ENCODE data around the gene P2RY8. TPM values are rescaled to one million over a fixed set of nuclear protein-coding genes. Genes with fewer than 3 reads are reported as not detected.

P2RY8 gene, protein sequence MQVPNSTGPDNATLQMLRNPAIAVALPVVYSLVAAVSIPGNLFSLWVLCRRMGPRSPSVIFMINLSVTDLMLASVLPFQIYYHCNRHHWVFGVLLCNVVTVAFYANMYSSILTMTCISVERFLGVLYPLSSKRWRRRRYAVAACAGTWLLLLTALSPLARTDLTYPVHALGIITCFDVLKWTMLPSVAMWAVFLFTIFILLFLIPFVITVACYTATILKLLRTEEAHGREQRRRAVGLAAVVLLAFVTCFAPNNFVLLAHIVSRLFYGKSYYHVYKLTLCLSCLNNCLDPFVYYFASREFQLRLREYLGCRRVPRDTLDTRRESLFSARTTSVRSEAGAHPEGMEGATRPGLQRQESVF
- total RNA-seq, result 1 to 10 TPM in 2 of 6 donors, under 1 TPM in 4; 0.42 to 1.4 (median 0.58) TPM
- under 1 TPM; 0.35 to 0.38 TPM for polyA plus RNA-seq

- H3K9me3 ChIP-seq, result no peaks in the 10 kb centered on the region
- H3K36me3 ChIP-seq, result no peaks in the 10 kb centered on the region
- TF ChIP-seq, protein P1, sequence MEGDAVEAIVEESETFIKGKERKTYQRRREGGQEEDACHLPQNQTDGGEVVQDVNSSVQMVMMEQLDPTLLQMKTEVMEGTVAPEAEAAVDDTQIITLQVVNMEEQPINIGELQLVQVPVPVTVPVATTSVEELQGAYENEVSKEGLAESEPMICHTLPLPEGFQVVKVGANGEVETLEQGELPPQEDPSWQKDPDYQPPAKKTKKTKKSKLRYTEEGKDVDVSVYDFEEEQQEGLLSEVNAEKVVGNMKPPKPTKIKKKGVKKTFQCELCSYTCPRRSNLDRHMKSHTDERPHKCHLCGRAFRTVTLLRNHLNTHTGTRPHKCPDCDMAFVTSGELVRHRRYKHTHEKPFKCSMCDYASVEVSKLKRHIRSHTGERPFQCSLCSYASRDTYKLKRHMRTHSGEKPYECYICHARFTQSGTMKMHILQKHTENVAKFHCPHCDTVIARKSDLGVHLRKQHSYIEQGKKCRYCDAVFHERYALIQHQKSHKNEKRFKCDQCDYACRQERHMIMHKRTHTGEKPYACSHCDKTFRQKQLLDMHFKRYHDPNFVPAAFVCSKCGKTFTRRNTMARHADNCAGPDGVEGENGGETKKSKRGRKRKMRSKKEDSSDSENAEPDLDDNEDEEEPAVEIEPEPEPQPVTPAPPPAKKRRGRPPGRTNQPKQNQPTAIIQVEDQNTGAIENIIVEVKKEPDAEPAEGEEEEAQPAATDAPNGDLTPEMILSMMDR (IDR thresholded peaks at IDR 0.05), result no peak
- WGBS, 2 donors, result 51 to 56% methylated on average over 27 of the region's 27 CpGs
- peak within 1 kb of the TSS in 2 of 4 donors; percentile 50 to 59 for H3K27ac ChIP-seq
- peak in 4 of 6 donors; percentile 25 to 70 (median 40) for DNase-seq
- H3K4me1 ChIP-seq, result peaks cover 0 to 3% (median 0%) of the 10 kb centered on the region in 3 donors
- no peaks in the 10 kb centered on the region for H3K27me3 ChIP-seq
- intact Hi-C loops (cut with DNase I), result no loop called here
- peak within 1 kb of the TSS in 1 of 4 donors; percentile 28 for H3K4me3 ChIP-seq
- FAIRE-seq, result no peak
- peak; percentile 40 to 81 (median 75) for ATAC-seq
Observed at GRCh38 chrX:1537031-1537715, at the start of gene P2RY8. Gene P2RY8, minus strand, starts transcription at chrX:1537185. Its CDS starts 70,627 bp downstream, at chrX:1466558.

DNA sequence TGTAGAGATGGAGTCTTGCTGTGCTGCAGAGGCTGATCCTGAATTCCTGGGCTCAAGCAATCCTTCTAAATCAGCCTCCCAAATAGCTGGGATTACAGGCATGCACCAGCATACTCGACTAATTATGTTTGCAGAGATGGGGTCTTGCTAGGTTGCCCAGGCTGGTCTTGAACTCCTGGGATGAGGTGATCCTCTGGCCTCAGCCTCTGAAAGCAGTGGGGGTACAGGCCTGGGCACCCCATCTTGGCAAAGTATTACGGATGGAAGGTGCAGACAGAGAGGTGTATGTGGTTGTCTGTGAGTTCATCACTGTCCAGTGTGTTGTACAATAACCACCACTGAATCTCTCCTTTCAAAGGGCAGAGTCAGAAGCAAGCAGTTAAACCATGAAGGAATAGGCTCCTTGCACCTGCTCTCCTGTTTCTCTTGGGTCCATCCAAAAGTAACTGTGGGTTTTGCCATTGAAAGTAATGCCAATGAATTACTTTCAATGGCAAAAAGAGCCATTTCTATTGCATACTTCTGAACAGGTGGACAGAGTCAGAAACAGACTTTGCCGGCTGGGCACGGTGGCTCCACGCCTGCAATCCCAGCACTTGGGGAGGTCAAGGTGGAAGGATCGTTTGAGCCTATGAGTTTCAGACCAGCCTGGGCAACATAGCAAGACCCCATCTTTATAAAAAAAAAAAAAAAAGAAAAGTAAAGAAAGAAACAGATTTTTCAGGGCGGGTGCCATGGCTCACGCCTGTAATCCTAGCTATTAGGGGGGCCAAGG, 47.4 kb upstream of the P2RY8 start:
- Histone ChIP-seq H3K27me3 (peaks cover 0 to 5% (median 0%) of the 10 kb centered on the region in 4 donors), H3K4me3 (no peak overlapping the region), H3K36me3 (no peaks in the 10 kb centered on the region), H3K27ac (no peak overlapping the region), H3K4me1 (no peaks in the 10 kb centered on the region), H3K9me3 (no peaks in the 10 kb centered on the region)
- intact Hi-C loops (cut with DNase I), result no loop called here
- ATAC-seq (no peak), DNase-seq (no peak), FAIRE-seq (no peak)
- TF ChIP-seq, protein P1 (IDR thresholded peaks at IDR 0.05), result no peak
- WGBS, 2 donors, result 69 to 75% methylated on average over 8 of the region's 8 CpGs

GRCh38 chrX:1582686-1583437, 45.9 kb upstream of the P2RY8 start:
- ATAC-seq, result peak in 1 of 4 donors; percentile 52

GRCh38 chrX:1581132-1581531, 44.1 kb upstream of the P2RY8 start:
- WGBS, 2 donors, result 17 to 26% methylated on average over 4 of the region's 4 CpGs

More at GRCh38 chrX:1582686-1583437, 45.9 kb upstream of the P2RY8 start:
- Histone ChIP-seq H3K4me3 (no peak overlapping the region), H3K36me3 (no peaks in the 10 kb centered on the region), H3K4me1 (no peaks in the 10 kb centered on the region), H3K9me3 (no peaks in the 10 kb centered on the region), H3K27me3 (peaks cover 0 to 5% (median 0%) of the 10 kb centered on the region in 4 donors), H3K27ac (no peak overlapping the region)
- intact Hi-C loops (cut with DNase I), result no loop called here
- no peak for DNase-seq
- WGBS, 2 donors, result 25 to 30% methylated on average over 27 of the region's 27 CpGs
- TF ChIP-seq, protein P1 (IDR thresholded peaks at IDR 0.05), result no peak
- no peak for FAIRE-seq

More at GRCh38 chrX:1581132-1581531, 44.1 kb upstream of the P2RY8 start:
- peak; percentile 90 for FAIRE-seq
- ATAC-seq, result peak in 3 of 4 donors; percentile 82 to 90 (median 85)
- no peak overlapping the region for H3K27ac ChIP-seq
- no peaks in the 10 kb centered on the region for H3K9me3 ChIP-seq
- intact Hi-C loops (cut with DNase I), result no loop called here
- TF ChIP-seq, protein P1 (IDR thresholded peaks at IDR 0.05), result peak; percentile 63 to 70 (median 66)
- H3K4me3 ChIP-seq, result no peak overlapping the region
- peak in 2 of 6 donors; percentile 45 to 46 for DNase-seq
- no peaks in the 10 kb centered on the region for H3K36me3 ChIP-seq
- no peaks in the 10 kb centered on the region for H3K4me1 ChIP-seq
- H3K27me3 ChIP-seq, result peaks cover 0 to 5% (median 0%) of the 10 kb centered on the region in 4 donors
